Muscle of leg (tissue), 11 donors: ENCODE measurements around the gene ELAC2. TPM values are rescaled to one million over a fixed set of nuclear protein-coding genes. Genes with fewer than 3 reads are reported as not detected.
A peak's percentile ranks its signal among the peaks of the same experiment; 100 is the strongest.
"Not testable (repeated sequence)": the region's sequence is repeated elsewhere in the genome, so short reads cannot be mapped to it uniquely, and the experiment has no call there.

Source experiments
- DNase-seq: peaks from one replicate; pipeline ENCODE4 v3.0.0; 2013
- H3K27ac ChIP-seq: one replicate; pipeline ENCODE4 v1.5.1; 2013; ENCODE audit warnings: mild to moderate bottlenecking, low read length, control low read depth
- H3K27me3 ChIP-seq: one replicate; pipeline ENCODE4 v1.6.1; 2013; ENCODE audit warnings: low read length; ENCODE audit not compliant: control insufficient read depth, insufficient read depth
- H3K36me3 ChIP-seq: one replicate; pipeline ENCODE4 v1.6.1; 2013; ENCODE audit warnings: low read length; ENCODE audit not compliant: control insufficient read depth, insufficient read depth
- H3K4me1 ChIP-seq: one replicate; pipeline ENCODE4 v1.6.1; 2013; ENCODE audit warnings: low read length; ENCODE audit not compliant: control insufficient read depth, insufficient read depth
- H3K4me3 ChIP-seq: one replicate; pipeline ENCODE4 v1.5.1; 2013; ENCODE audit warnings: low read length, control low read depth
- H3K9me3 ChIP-seq: replicated peaks from 2 replicates; pipeline ENCODE4 v1.6.1; 2013; ENCODE audit warnings: low read depth, low read length; ENCODE audit not compliant: control insufficient read depth
- WGBS: methylation state at CpG from one replicate; pipeline ENCODE4 v1.1.5; 2013; ENCODE audit warnings: missing lambda C conversion rate; ENCODE audit not compliant: insufficient coverage; 5-methylcytosine and 5-hydroxymethylcytosine counted together
- polyA plus RNA-seq, 8 donors: library from polyadenylated mRNA; unstranded; fragments of 120-200 nt; gene quantifications; one replicate each; pipeline versions ENCODE4 v1.2.1 to v1.2.3, GENCODE V29; 2013; ENCODE audit warnings: inconsistent platforms in 1 of 8, low replicate concordance in 1 of 8; ENCODE audit not compliant: insufficient read length in 8 of 8, insufficient read depth in 1 of 8
- total RNA-seq: library from RNA; stranded (reverse); fragments of 120-200 nt; gene quantifications from one replicate; pipeline ENCODE4 v1.2.4, GENCODE V29; 2013

ELAC2 gene
- total and polyA plus RNA-seq, 9 donors, result 35.9 to 57.2 (median 39.9) TPM

GRCh38 chr17:12978787-12979186 lies 39.0 kb downstream of the ELAC2 start:
- DNase-seq, result not testable (repeated sequence)

GRCh38 chr17:12977008-12977751 lies 40.6 kb downstream of the ELAC2 start:
- peak; percentile 54 for DNase-seq
- Histone ChIP-seq H3K9me3 (no peaks in the 10 kb centered on the region), H3K4me3 (no peak overlapping the region), H3K4me1 (peaks cover 12% of the 10 kb centered on the region), H3K36me3 (peaks cover 3% of the 10 kb centered on the region), H3K27ac (no peak overlapping the region), H3K27me3 (peaks cover 5% of the 10 kb centered on the region)
- 28% methylated on average over 4 of the region's 13 CpGs for WGBS

More at GRCh38 chr17:12978787-12979186, 39.0 kb downstream of the ELAC2 start:
- not testable (repeated sequence) for H3K4me1 ChIP-seq, H3K27ac ChIP-seq, H3K27me3 ChIP-seq, H3K36me3 ChIP-seq, H3K4me3 ChIP-seq, H3K9me3 ChIP-seq
- 96% methylated on average over 5 of the region's 6 CpGs for WGBS

GRCh38 chr17:12974005-12974531 lies 43.8 kb downstream of the ELAC2 start:
- WGBS, result under 1% methylated on average over 38 of the region's 40 CpGs
- DNase-seq, result peak; percentile 73
- no peaks in the 10 kb centered on the region for H3K9me3 ChIP-seq
- H3K36me3 ChIP-seq, result no peaks in the 10 kb centered on the region
- H3K27me3 ChIP-seq, result peaks cover 5% of the 10 kb centered on the region
- peaks cover 12% of the 10 kb centered on the region for H3K4me1 ChIP-seq
- peak overlapping the region; percentile 38 for H3K4me3 ChIP-seq
- peak overlapping the region; percentile 42 for H3K27ac ChIP-seq

- Histone ChIP-seq H3K4me1 (peaks cover 12% of the 10 kb centered on the region), H3K36me3 (no peaks in the 10 kb centered on the region), H3K4me3 (peak overlapping the region; percentile 38), H3K9me3 (no peaks in the 10 kb centered on the region), H3K27ac (peak overlapping the region; percentile 42), H3K27me3 (peaks cover 5% of the 10 kb centered on the region)
- DNase-seq, result peak; percentile 48
- 4% methylated on average over 16 of the region's 16 CpGs for WGBS
Measured at GRCh38 chr17:12973496-12974004, 44.3 kb downstream of the ELAC2 start.

- no peak for DNase-seq
- H3K36me3 ChIP-seq, result no peaks in the 10 kb centered on the region
- WGBS, result 77% methylated on average over 11 of the region's 11 CpGs
- no peaks in the 10 kb centered on the region for H3K9me3 ChIP-seq
- no peak overlapping the region for H3K27ac ChIP-seq
- H3K4me1 ChIP-seq, result peaks cover 4% of the 10 kb centered on the region
- no peak overlapping the region for H3K4me3 ChIP-seq
- no peaks in the 10 kb centered on the region for H3K27me3 ChIP-seq
Measured at GRCh38 chr17:12967962-12968361, 49.9 kb downstream of the ELAC2 start.

GRCh38 chr17:12966413-12966812 lies 51.4 kb downstream of the ELAC2 start:
- Histone ChIP-seq H3K4me3 (no peak overlapping the region), H3K4me1 (peaks cover 4% of the 10 kb centered on the region), H3K27ac (no peak overlapping the region), H3K36me3 (no peaks in the 10 kb centered on the region), H3K27me3 (no peaks in the 10 kb centered on the region), H3K9me3 (no peaks in the 10 kb centered on the region)
- 55% methylated on average over 3 of the region's 5 CpGs for WGBS
- DNase-seq, result no peak

- no peak for DNase-seq
- H3K36me3 ChIP-seq, result no peaks in the 10 kb centered on the region
- H3K4me3 ChIP-seq, result no peak overlapping the region
- H3K27me3 ChIP-seq, result no peaks in the 10 kb centered on the region
- no peaks in the 10 kb centered on the region for H3K9me3 ChIP-seq
- peaks cover 4% of the 10 kb centered on the region for H3K4me1 ChIP-seq
- WGBS, result no CpG with 5 or more reads among the region's 3 CpGs
- no peak overlapping the region for H3K27ac ChIP-seq
Measured at GRCh38 chr17:12965988-12966387, 51.8 kb downstream of the ELAC2 start.

- Histone ChIP-seq H3K4me3 (no peak overlapping the region), H3K27ac (no peak overlapping the region), H3K27me3 (no peaks in the 10 kb centered on the region), H3K9me3 (no peaks in the 10 kb centered on the region), H3K4me1 (peaks cover 4% of the 10 kb centered on the region), H3K36me3 (no peaks in the 10 kb centered on the region)
- no peak for DNase-seq
- 88% methylated on average over 10 of the region's 10 CpGs for WGBS
Measured at GRCh38 chr17:12964840-12965239, 53.0 kb downstream of the ELAC2 start.

GRCh38 chr17:12964162-12964561 lies 53.7 kb downstream of the ELAC2 start:
- no peak overlapping the region for H3K4me3 ChIP-seq
- H3K36me3 ChIP-seq, result no peaks in the 10 kb centered on the region
- WGBS, result 92% methylated on average over 2 of the region's 5 CpGs
- DNase-seq, result no peak
- peaks cover 4% of the 10 kb centered on the region for H3K4me1 ChIP-seq
- no peak overlapping the region for H3K27ac ChIP-seq
- H3K9me3 ChIP-seq, result no peaks in the 10 kb centered on the region
- no peaks in the 10 kb centered on the region for H3K27me3 ChIP-seq

- H3K27me3 ChIP-seq, result no peaks in the 10 kb centered on the region
- no peaks in the 10 kb centered on the region for H3K9me3 ChIP-seq
- no peak overlapping the region for H3K27ac ChIP-seq
- no peaks in the 10 kb centered on the region for H3K36me3 ChIP-seq
- no peak overlapping the region for H3K4me3 ChIP-seq
- WGBS, result 91% methylated on average over 4 of the region's 7 CpGs
- peaks cover 4% of the 10 kb centered on the region for H3K4me1 ChIP-seq
- no peak for DNase-seq
Measured at GRCh38 chr17:12963505-12963904, 54.3 kb downstream of the ELAC2 start.
